DND-41 (cell line): ENCODE results near the gene SLC17A9.

ENCODE experiments used
- ATAC-seq: fragments of 200-7000 bp; cut with Tn5 transposase; 3 replicates; pipeline ENCODE4 v1.9.1; 2021; ENCODE audit warnings: low read depth; ENCODE audit not compliant: insufficient read depth
- DNase-seq: peaks from one replicate; pipeline ENCODE4 v3.0.0-alpha.2; 2020
- H2AFZ ChIP-seq: 2 replicates; pipeline ENCODE4 v1.6.0; 2012; ENCODE audit warnings: low read depth, low read length
- H3K27ac ChIP-seq: 2 replicates; pipeline ENCODE4 v1.5.1; 2012; ENCODE audit warnings: low read length, inconsistent platforms
- H3K27me3 ChIP-seq: fragments of 200-600 bp; sonication (generic); 2 replicates; pipeline ENCODE4 v1.6.0; 2012; ENCODE audit warnings: low read length, mild to moderate bottlenecking, inconsistent platforms; ENCODE audit not compliant: insufficient read depth, poor library complexity
- H3K36me3 ChIP-seq: 2 replicates; pipeline ENCODE4 v1.5.1; 2012; ENCODE audit warnings: low read length, inconsistent platforms; ENCODE audit not compliant: insufficient read depth
- H3K4me1 ChIP-seq: 2 replicates; pipeline ENCODE4 v1.5.1; 2012; ENCODE audit warnings: mild to moderate bottlenecking, low read length; ENCODE audit not compliant: insufficient read depth
- H3K4me2 ChIP-seq: 2 replicates; pipeline ENCODE4 v1.6.0; 2012; ENCODE audit warnings: mild to moderate bottlenecking, moderate library complexity, low read length, inconsistent platforms; ENCODE audit not compliant: insufficient read depth
- H3K4me3 ChIP-seq, 2 experiments: fragments of 200-600 bp in 1 of 2; shearing (Covaris generic) in 1 of 2; 2 replicates each; pipeline ENCODE4 v1.5.1; 2012 to 2016; ENCODE audit warnings: inconsistent platforms in 2 of 2, low read length in 2 of 2, mild to moderate bottlenecking in 2 of 2, low read depth in 1 of 2, moderate library complexity in 1 of 2
- H3K79me2 ChIP-seq: 2 replicates; pipeline ENCODE4 v1.6.0; 2012; ENCODE audit warnings: low read length, inconsistent platforms; ENCODE audit not compliant: insufficient read depth
- H3K9ac ChIP-seq: 2 replicates; pipeline ENCODE4 v1.6.0; 2012; ENCODE audit warnings: low read depth, mild to moderate bottlenecking, inconsistent platforms, low read length, moderate library complexity
- H3K9me3 ChIP-seq: 2 replicates; pipeline ENCODE4 v1.5.1; 2012; ENCODE audit warnings: low read length, moderate library complexity, mild to moderate bottlenecking, inconsistent platforms; ENCODE audit not compliant: insufficient read depth, severe bottlenecking
- H4K20me1 ChIP-seq: 2 replicates; pipeline ENCODE4 v1.6.0; 2012; ENCODE audit warnings: low read length; ENCODE audit not compliant: insufficient read depth
- CTCF ChIP-seq: IDR thresholded peaks from 2 replicates; pipeline ENCODE4 v1.5.1; 2012; ENCODE audit warnings: borderline replicate concordance, low read length, moderate library complexity, mild to moderate bottlenecking; ENCODE audit not compliant: poor library complexity, severe bottlenecking; ENCODE audit errors: extremely low read depth
- EZH2 ChIP-seq: IDR thresholded peaks from 3 replicates; pipeline ENCODE4 v1.6.1; 2012; ENCODE audit warnings: borderline replicate concordance, low read depth, mild to moderate bottlenecking, moderate library complexity, low read length, inconsistent platforms; ENCODE audit not compliant: severe bottlenecking

The SLC17A9 gene

DNA sequence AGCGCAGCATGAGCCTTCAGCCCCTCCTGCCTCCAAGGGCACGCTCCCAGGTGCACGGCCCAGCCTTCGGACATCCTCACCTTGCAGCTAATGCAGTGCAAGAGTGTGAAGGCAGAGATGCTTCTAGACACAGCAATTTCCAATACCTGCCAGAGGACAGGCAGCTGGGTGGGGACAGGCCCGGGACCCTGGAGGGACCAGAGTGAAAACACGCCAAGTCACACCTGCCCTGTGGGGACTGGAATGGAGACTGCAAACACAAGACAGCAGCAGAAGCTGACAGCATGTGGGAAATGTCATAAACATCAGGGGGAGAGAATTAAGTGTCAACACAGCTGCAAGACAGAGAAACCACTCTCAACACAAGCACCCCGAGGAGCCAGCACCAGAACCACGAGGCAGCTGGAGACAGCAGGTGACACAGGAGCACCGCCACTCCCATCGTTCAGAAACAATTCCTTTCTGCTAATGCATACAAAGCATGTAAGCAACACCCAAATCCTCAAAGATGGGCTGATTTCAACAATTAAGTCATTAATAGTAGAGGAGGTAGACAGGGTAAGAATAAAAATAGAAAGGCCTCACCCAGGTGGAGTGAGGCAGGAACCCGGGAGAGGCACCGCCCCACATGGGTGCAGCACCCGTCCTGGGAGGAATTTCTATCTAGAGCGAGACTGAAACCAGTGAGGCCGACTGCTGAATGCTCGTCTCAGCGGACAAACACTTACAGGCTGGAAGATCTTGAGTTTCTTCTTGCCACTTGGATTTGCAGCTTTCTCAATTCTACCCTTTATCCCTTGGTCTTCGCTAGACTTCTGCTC lies 43.3 kb upstream of the SLC17A9 start:
- H4K20me1 ChIP-seq: peaks cover 85% of the 10 kb centered on the region
- no peak for DNase-seq

GRCh38 chr20:62910217-62910766 lies 42.2 kb upstream of the SLC17A9 start:
- no peak overlapping the region for H3K4me2 ChIP-seq
- H4K20me1 ChIP-seq: peaks cover 96% of the 10 kb centered on the region
- ATAC-seq (no peak), DNase-seq (no peak)
- H2AFZ ChIP-seq: no peak overlapping the region
- no peaks in the 10 kb centered on the region for H3K4me1 ChIP-seq
- TF ChIP-seq EZH2 (no peak), CTCF (no peak)
- H3K79me2 ChIP-seq: peaks cover 89% of the 10 kb centered on the region
- no peak overlapping the region for H3K27ac ChIP-seq
- no peaks in the 10 kb centered on the region for H3K9me3 ChIP-seq
- no peak overlapping the region for H3K9ac ChIP-seq
- no peaks in the 10 kb centered on the region for H3K27me3 ChIP-seq
- no peak overlapping the region for H3K4me3 ChIP-seq
- peaks cover 93% of the 10 kb centered on the region for H3K36me3 ChIP-seq

More for the DNA sequence above, 43.3 kb upstream of the SLC17A9 start:
- peak; percentile 35 for ATAC-seq
- TF ChIP-seq EZH2 (no peak), CTCF (no peak)
- no peak overlapping the region for H3K27ac ChIP-seq
- H3K4me1 ChIP-seq: no peaks in the 10 kb centered on the region
- H3K9me3 ChIP-seq: no peaks in the 10 kb centered on the region
- H3K36me3 ChIP-seq: peaks cover 98% of the 10 kb centered on the region
- no peak overlapping the region for H3K4me2 ChIP-seq
- peaks cover 81% of the 10 kb centered on the region for H3K79me2 ChIP-seq
- H3K27me3 ChIP-seq: no peaks in the 10 kb centered on the region
- H3K4me3 ChIP-seq: no peak overlapping the region
- H3K9ac ChIP-seq: no peak overlapping the region
- H2AFZ ChIP-seq: no peak overlapping the region

DNA sequence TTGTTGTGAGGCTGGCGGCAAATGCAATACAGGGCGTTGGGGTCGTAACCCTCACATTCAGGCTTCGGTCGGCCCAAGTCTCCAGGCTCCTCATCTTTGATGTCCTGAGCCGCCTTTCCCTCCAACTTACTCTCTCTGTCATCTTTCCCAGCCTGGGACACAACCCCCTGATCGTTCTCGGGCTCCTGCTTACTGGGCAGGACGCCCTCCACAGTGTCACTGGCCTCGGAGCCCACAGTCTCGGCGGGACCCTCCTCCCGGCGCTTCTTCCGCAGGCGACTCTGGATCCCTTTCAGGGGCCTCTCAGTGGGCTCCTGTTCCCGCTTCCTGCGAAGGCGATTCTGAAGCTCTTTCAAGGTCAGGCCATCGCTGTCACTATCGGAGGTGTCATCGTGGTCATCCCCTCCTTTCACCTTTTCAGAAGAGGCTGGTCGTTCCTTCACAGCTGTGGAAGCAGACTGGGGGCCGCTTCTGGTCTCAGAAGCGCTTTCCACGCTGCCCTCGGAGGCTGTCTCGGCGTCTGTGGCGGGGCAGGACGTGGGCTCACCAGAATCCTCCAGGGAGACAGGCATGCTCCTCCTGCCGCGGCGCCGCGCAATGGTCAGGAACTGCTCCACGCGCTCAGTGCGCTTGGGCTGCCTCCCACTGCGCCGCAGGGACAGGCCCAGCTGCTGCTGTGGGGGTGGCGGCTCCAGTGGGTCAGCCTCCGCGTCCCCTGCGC lies 41.6 kb upstream of the SLC17A9 start:
- Histone ChIP-seq H4K20me1 (peaks cover 96% of the 10 kb centered on the region), H3K36me3 (peaks cover 87% of the 10 kb centered on the region), H3K4me2 (no peak overlapping the region), H2AFZ (no peak overlapping the region), H3K4me1 (no peaks in the 10 kb centered on the region), H3K27ac (no peak overlapping the region), H3K9ac (no peak overlapping the region), H3K27me3 (no peaks in the 10 kb centered on the region), H3K9me3 (no peaks in the 10 kb centered on the region), H3K4me3 (no peak overlapping the region), H3K79me2 (peaks cover 93% of the 10 kb centered on the region)
- TF ChIP-seq EZH2 (no peak), CTCF (no peak)
- ATAC-seq (no peak), DNase-seq (no peak)
